Glutamatergic neuron (in vitro differentiated cells): Measurements from ENCODE around the gene GLIS1. TPM values are rescaled to one million over a fixed set of nuclear protein-coding genes. Genes with fewer than 3 reads are reported as not detected.

Experiments used
- DNase-seq: peaks from one replicate; pipeline ENCODE4 v3.0.0; 2022
- H3K27ac Mint-ChIP-seq: one replicate; pipeline ENCODE4 v1.8.0; 2020; ENCODE audit warnings: mild to moderate bottlenecking, mixed read lengths, inconsistent platforms; ENCODE audit not compliant: unreplicated experiment
- H3K27me3 Mint-ChIP-seq: one replicate; pipeline ENCODE4 v1.8.0; 2020; ENCODE audit warnings: mild to moderate bottlenecking, moderate library complexity, mixed read lengths, inconsistent platforms; ENCODE audit not compliant: unreplicated experiment
- H3K36me3 Mint-ChIP-seq: one replicate; pipeline ENCODE4 v1.8.0; 2020; ENCODE audit warnings: mild to moderate bottlenecking, mixed read lengths, inconsistent platforms; ENCODE audit not compliant: unreplicated experiment
- H3K4me1 Mint-ChIP-seq: one replicate; pipeline ENCODE4 v1.8.0; 2020; ENCODE audit warnings: mild to moderate bottlenecking, low read depth, mixed read lengths, inconsistent platforms; ENCODE audit not compliant: unreplicated experiment
- H3K4me3 Mint-ChIP-seq: one replicate; pipeline ENCODE4 v1.8.0; 2020; ENCODE audit warnings: mild to moderate bottlenecking, mixed read lengths, inconsistent platforms; ENCODE audit not compliant: unreplicated experiment
- H3K9me3 Mint-ChIP-seq: one replicate; pipeline ENCODE4 v1.8.0; 2020; ENCODE audit warnings: mild to moderate bottlenecking, moderate library complexity, mixed read lengths, inconsistent platforms; ENCODE audit not compliant: unreplicated experiment
- CTCF ChIP-seq: fragments of 200-600 bp; sonication (generic); IDR thresholded peaks from one replicate; pipeline ENCODE4 v1.5.0; 2021; ENCODE audit not compliant: partially characterized antibody, unreplicated experiment
- total RNA-seq: library from RNA; stranded (reverse); fragmentation: NEBNext Ultra II Directional; extraction: Animal tissue kit (Norgen Biotek cat#: 25700); gene quantifications from one replicate; pipeline ENCODE4 v1.2.1, GENCODE V29; 2021; ENCODE audit not compliant: unreplicated experiment

The GLIS1 gene
- total RNA-seq, 1 donor from 2014 or later, result 0.76 TPM

- DNase-seq, result peak; percentile 16
- TF ChIP-seq CTCF, result no peak
- Mint-ChIP-seq H3K27ac (peak overlapping the region; percentile 48), H3K4me1 (peaks cover 12% of the 10 kb centered on the region), H3K36me3 (no peaks in the 10 kb centered on the region), H3K27me3 (peaks cover 15% of the 10 kb centered on the region), H3K4me3 (no peak overlapping the region), H3K9me3 (peaks cover 6% of the 10 kb centered on the region)
Observed at GRCh38 chr1:53543778-53544695, 194.9 kb downstream of the GLIS1 start.

GRCh38 chr1:53543130-53543777, 195.7 kb downstream of the GLIS1 start:
- DNase-seq, result peak; percentile 13
- peaks cover 15% of the 10 kb centered on the region for H3K27me3 Mint-ChIP-seq
- no peak for TF ChIP-seq CTCF
- H3K36me3 Mint-ChIP-seq, result no peaks in the 10 kb centered on the region
- peaks cover 12% of the 10 kb centered on the region for H3K4me1 Mint-ChIP-seq
- peak overlapping the region; percentile 38 for H3K27ac Mint-ChIP-seq
- H3K4me3 Mint-ChIP-seq, result no peak overlapping the region
- H3K9me3 Mint-ChIP-seq, result peaks cover 6% of the 10 kb centered on the region

GRCh38 chr1:53542551-53542950, 196.4 kb downstream of the GLIS1 start:
- Mint-ChIP-seq H3K27me3 (peaks cover 15% of the 10 kb centered on the region), H3K27ac (peak overlapping the region; percentile 28), H3K9me3 (peaks cover 6% of the 10 kb centered on the region), H3K4me1 (peaks cover 10% of the 10 kb centered on the region), H3K36me3 (no peaks in the 10 kb centered on the region), H3K4me3 (no peak overlapping the region)
- TF ChIP-seq CTCF, result no peak
- peak; percentile 10 for DNase-seq

- Mint-ChIP-seq H3K36me3 (no peaks in the 10 kb centered on the region), H3K9me3 (peaks cover 8% of the 10 kb centered on the region), H3K27me3 (peaks cover 15% of the 10 kb centered on the region), H3K4me1 (peaks cover 10% of the 10 kb centered on the region), H3K27ac (peak overlapping the region; percentile 28), H3K4me3 (no peak overlapping the region)
- peak; percentile 27 for TF ChIP-seq CTCF
- peak; percentile 48 for DNase-seq
Observed at GRCh38 chr1:53541761-53542550, 197.0 kb downstream of the GLIS1 start.
